Glomerular visceral epithelial cell (primary cell): ENCODE results near the gene ARL16.

ENCODE experiments used
- DNase-seq: peaks from one replicate; pipeline ENCODE4 v3.0.0-alpha.2; 2016; ENCODE audit errors: extremely low spot score

The ARL16 gene

DNA sequence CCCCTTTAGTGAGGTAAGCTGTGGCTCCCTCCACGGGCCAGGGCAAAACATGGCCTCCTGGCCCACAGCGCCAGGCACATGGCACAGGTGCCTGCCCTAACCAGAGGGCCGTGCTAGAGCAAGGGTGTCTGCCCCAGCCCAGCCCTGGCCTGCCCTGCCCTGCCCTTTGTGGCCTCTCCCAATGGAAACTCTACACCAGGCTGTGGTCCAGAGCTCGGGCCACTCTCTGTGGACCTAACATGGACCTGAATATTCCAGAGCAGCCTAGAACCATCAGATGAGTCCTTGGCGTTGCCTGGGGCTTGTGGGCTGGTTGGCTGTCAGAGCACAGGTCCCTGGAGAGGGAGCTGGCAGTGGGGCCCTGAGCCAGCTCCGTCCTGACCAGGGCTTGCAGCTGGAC lies 11.6 kb upstream of the ARL16 start:
- DNase-seq = no peak

DNA sequence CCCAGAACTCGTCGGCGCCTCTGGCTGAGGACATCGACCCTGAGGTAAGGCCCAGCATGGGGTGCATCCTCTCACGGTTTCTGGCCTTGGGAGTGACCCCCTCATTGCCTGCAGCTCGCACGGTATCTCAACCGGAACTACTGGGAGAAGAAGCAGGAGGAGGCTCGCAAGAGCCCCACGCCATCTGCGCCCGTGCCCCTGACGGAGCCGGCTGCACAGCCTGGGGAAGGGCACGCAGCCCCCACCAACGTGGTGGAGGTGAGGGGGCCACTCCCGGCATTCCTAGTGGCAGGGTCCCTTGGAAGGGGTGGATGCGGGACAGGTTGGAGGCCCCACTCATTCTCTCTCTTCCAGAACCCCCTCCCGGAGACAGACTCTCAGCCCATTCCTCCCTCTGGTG lies 11.2 kb upstream of the ARL16 start:
- DNase-seq = no peak

DNA sequence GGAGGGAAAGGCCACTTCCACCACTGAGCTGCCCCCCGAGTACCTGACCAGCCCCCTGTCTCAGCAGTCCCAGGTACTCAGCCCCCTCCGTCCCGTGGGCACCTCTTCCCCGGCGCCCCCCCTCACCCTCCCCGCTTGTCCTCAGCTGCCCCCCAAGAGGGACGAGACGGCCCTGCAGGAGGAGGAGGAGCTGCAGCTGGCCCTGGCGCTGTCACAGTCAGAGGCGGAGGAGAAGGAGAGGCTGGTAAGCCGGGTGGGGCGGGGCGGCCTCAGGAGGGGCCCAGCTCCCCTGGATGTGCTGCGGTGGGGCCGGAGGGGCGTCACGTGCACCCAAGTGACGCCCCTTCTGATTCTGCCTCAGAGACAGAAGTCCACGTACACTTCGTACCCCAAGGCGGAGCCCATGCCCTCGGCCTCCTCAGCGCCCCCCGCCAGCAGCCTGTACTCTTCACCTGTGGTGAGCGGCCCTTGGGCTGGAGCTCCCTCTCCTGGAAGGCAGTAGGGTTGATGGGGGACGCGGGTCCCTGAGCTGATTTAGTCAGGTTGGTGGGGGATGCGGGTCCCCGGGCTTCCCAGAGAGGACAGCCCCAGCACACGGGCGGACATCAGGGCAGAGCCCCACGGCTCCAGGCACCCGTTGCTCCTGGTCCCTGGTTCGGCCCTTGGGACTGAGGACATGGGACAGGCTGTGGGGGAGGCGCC lies 10.1 kb upstream of the ARL16 start:
- DNase-seq = no peak

DNA sequence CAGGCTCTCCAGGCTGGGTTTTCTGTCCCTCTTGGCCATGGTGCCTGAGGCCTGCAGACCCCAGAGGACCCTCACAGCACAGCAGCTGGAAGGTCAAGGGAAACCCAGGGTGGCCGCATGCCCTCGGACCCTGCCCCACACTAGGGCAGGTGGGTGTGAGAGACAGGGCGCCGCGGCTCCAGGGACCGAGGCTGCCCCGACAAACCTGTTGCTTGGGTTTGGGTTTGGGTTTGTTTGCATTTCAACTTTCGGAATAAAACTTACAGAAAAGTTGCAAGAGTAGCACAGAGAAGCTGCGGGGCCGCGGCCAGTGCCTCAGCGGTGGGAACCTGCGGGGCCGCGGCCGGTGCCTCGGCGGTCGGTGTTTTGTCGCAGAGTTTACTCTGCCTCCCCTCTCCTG lies 8.0 kb upstream of the ARL16 start:
- DNase-seq = no peak

DNA sequence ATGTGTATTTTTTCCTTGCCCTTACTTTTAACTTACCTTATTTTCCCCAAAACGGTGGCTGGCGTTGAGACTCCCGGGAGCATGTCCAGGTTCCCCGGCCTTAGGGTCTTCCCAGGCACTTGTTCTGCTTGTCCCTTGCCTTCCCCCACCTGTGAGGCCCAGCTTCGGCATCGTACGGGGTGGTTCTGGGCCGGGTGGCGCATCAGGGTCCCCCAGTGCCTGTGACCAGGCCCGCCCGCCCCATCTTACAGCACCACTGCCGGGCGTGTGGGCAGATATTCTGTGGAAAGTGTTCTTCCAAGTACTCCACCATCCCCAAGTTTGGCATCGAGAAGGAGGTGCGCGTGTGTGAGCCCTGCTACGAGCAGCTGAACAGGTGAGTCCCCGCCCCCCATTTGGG lies 7.6 kb upstream of the ARL16 start:
- DNase-seq = no peak

DNA sequence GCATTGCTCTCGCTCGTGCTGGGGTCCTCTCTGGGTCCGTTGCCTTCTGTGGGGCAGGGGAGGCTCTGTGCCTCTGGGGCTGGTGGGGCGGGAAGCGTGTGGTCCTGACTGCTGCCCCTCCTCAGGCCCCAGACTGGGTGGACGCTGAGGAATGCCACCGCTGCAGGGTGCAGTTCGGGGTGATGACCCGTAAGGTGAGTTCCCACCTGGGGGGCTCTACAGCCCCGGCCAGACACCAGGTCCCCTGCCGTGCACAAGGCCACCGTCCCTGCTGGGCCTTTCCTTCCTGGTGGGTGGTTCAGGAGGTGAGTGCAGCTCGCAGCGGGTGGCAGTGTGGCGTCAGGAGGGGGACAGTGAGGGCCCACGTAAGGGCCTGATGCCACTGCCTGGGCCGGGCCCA lies 7.0 kb upstream of the ARL16 start:
- DNase-seq = no peak

DNA sequence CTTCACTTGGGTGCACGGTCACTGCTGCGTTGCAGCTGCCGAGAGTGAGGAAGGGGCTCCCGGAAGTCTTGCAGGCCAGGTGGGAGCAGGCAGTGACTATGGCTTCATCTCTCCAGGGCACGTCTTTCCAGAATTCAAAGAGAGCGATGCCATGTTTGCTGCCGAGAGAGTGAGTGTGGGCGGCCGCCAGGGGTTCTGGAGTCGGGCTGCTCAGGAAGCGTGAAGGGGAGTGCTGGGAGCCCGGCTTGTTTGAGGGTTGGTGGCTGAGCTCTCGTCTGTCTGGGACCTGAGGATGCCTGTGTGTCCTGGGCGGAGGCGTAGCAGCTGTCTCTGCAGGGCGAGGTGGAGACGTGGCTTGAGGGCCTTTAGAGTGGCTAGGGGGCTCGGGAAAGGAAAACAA lies 6.5 kb upstream of the ARL16 start:
- DNase-seq = no peak

DNA sequence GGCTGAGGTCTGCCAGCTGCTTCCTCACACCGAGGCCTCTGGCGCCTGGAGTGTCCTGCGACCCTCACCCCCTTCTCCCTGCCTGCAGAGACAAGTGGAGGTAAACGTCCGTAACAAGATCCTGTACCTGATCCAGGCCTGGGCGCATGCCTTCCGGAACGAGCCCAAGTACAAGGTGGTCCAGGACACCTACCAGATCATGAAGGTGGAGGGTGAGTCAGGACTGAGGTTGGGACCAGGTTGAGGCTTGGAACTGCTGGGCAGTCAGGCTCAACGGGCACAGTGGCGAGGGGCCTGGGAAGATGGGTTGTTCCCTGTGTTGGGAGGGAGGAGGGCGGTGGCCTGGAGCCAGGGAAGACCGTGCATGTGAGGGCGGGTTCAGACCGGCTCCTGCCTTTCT lies 5.0 kb upstream of the ARL16 start:
- no peak for DNase-seq

DNA sequence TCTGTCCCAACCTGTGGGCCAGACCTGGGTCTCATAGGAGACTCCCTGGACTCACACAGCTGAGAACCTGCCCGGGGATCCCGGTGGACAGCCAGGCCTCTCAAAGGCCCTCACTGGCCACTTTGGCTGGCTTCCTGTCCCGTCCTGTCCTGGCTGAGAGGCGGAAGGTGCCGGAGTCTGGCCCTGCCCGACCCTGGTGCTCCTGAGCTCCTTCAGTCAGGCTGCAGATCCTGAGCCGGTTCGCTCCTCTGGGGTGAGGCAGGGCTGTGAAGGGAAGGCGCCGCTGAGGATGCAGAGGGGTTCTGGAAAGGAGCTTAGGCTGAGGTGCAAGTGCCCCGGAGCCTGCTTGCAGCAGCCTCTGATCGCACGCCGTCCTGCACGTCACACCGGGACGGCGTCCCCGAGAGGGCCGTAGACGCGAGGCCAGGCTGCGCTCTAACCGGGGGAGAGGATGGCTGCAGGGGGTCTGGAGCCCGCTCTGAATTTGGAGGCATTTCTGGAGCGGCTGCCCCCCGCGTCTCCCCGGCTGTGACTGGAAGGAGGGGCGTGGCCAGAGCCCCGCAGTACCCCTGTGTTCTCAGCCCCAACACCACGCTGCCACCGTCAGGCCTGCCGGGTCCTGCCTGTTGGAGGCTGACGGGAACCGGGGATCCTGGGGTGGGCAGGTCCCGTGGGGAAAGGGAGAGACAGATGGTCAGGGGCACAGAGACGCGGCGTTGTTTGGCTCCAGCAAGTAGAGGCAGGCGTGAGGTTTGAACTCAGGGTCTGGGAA lies 4.4 kb upstream of the ARL16 start:
- DNase-seq = no peak

DNA sequence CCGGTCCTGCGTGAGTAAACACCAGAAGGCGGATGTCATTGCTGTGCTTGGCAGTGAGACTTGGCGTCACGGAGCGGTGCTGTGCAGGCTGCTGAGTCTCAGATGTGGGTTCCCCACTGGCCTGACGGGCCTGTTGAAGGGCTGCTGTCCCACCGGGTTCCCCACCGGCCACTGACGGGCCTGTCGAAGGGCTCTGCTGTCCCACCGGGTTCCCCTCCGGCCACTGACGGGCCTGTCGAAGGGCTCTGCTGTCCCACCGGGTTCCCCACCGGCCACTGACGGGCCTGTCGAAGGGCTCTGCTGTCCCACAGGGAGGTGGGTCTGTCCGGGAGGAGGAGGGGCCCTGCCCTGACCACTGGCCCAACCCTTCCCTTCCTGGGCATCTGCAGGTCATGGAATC lies 3.0 kb upstream of the ARL16 start:
- no peak for DNase-seq

DNA sequence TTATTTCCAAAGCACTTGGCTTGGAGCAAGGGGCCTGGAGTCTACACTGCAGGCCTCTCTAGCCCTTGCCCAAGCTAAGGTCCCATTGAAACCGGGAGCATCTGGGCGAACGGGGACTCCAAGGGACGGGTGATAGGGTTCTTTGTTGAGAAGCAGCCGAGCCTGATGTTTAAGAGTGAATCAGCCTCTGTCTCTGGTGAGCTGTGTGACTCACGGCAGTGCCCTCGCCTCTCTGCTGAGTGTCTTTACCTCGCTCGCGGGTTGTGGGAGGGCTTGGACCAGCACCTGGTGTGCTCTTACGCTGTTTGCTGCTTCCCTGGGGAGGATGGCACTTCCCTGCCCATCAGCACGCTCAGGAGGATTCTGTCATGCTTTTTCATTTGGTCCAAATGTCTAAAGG lies 1.5 kb upstream of the ARL16 start:
- DNase-seq = peak; percentile 88

DNA sequence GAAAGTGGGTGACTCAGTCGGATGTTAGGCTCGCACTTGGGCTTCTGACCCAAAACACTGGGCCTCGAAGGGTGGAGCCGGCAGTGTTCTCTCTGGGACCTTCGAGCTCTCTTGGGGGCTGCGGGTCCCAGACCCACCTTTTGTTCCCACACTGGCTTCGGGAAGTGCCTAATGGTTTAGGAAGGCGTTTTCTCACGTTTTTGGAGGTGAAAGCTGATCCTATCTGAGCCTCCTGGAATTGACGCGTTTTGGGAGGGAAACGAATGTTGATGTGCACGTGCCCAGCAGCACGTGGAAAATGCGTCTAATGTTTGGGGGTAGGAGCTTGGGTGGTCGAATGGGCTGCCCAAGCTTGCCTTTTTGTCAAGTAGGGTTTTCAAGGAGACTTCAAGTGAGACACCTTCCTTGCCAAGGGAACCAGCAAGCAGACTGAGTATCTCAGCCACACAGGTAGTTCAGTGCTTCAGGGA lies 880 bp upstream of the ARL16 start:
- DNase-seq = peak; percentile 84

DNA sequence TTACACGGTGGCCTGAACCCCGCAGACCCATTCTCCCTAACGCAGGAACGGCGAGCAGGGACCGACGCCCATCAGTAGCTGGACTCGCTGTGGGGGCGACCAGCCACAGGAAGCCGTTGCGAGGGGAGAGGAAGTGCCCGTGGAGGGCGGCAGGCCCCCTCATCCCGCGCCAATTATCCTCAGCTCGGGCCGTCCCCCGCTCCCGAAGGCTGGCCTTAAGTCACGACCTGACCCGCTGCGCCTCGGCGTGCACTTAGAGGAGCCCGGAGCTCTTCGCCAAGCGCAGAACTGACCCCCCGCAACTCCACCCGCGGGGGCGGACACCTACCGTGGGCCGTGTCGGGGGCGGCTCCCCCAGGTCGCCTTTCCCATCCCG lies 401 bp downstream of the ARL16 start:
- DNase-seq = no peak

DNA sequence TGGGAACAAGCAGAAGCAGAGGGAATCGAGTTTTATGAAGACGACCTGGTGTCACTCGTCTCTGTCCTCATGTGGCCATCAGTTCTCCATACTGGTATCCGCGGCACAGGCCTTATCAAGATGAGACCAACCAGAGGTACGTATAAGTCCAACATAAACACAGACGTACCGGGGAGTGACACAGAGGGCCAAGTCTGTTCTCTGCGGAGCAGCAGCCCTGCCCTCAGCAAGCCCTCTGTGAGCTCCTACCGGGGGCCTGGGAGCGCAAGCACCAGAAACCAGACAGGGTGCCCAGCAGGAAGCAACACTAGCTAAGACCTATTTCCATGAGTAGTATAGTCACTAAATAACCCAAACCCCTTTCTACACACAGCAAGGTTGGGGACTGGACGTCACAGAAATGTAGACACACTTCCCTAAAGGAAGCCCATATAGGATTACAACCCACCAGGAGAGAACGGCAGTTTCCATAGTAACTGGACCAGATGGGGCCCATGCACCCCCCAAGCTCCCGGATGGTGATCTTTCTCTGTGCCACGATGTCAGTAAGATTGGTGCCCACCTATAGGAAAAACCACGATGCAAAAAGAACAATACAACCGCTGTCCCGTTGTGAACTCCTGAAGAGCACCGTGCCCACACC lies 911 bp downstream of the ARL16 start:
- no peak for DNase-seq

DNA sequence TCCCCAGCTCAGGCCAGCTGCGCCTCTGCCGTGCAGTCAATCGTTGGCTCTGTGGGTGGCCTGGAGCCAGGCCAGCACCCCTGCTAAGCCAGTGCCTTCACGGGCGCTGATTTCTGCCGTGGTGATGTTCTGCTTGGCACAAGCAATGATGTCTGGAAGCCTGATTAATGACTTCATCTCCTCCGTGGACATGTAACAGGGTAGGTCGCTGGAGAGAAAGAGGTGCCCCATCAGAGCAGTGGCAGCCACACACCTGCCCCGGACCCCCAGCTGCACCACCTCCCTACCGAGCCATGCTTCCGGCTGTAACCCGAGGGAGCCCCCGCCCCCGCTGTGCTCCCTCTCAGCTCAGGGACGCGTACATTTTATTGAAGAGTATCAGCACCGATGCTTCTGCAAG lies 1.9 kb downstream of the ARL16 start:
- DNase-seq = peak; percentile 98

DNA sequence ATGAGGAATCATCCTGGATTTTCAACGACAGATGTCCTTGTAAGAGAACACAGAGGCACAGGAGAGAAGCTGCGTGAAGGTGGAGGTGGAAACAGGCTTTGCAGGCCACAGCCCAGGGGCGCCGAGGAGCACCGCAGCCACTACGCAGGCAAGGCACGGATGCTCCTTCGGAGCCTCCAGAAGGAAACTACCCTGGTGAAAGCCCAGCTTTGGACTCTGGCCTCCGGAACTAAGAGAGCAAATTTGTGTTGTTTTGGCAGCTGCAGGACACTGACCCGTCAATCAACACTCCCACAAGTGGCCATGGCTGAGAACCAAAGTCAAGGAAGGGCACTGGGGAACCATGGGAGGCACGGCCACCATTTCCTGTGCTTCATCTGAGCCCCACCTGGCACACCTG lies 3.4 kb downstream of the ARL16 start:
- no peak for DNase-seq

DNA sequence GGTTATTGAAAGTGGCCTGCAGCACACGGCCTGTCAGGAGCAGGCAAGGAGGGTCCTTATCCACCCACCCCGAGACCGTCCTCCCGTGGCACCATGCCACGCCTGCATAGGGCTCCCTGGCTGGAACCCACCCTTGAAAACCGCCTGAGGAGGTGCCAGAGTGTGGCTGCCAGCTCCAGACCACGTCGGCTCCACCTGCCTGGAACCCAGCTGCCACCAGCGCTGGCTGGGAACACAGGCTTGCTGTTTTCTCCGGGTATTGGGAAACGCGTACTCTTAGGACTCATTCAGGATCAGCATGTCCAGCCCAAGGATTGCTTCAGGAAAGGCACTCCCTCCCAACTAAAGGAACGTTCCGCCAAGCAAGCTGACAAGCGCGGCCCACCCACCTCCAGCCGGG lies 6.7 kb downstream of the ARL16 start:
- DNase-seq = no peak

DNA sequence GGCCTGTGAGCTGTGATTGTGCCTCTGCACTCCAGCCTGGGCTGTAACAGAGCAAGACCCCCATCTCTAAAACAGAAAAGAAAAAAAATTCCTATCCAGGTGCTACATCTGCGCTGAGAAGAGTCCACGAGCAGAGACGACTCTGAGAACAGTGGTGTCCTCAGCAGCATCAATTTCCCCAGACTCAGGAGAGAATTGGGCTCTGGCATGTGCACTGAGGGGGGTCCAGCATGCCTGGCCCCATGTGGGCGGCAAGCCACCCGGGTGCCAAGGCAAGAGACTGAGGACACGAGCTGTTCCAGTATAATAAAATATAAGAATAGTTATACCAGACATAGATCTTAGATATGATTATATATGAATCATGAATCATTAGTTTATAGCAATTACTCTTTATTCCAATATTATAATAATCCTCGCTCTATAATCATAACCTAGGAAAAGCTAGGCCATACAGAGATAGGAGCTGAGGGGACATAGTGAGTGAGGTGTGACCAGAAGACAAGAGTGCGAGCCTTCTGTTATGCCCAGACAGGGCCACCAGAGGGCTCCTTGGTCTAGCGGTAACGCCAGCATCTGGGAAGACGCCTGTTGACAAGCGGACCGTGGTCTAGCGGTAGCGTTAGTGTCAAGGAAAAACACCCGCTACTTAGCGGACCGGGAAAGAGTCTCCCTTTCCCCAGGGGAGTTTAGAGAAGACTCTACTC lies 7.9 kb downstream of the ARL16 start:
- DNase-seq = peak; percentile 34

DNA sequence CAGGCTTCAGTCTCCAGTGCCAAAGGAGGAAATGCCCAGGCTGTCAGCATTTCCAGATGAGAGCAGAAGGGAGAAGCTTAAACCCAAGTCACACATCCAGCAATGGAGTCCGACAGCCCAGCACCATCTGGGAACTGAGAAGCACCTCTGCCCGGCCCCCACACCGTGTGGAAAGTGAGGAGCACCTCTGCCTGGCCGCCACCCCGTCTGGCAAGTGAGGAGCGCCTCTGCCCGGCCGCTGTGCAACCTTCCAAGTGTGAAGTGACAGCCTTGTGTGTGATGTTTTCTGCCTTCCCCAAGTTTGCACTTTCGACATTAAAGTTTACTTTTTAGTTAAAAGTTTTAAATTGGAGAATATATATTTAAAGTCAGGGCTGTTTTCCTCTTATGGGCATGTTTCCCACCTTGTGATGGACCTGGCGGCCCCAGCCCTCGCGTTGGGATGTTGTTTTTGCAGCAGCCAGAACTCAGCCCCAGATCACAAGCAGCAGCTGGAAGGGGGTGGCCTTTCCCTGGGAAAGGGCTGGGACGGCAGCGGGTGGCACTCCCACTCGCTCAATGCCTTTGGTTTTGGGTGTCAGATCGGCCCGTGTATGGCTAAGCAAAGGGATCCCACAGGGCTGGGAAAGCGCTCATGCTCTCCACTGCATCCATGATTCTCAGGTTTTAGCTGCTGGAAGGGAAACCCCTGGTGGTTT lies 9.9 kb downstream of the ARL16 start:
- no peak for DNase-seq

DNA sequence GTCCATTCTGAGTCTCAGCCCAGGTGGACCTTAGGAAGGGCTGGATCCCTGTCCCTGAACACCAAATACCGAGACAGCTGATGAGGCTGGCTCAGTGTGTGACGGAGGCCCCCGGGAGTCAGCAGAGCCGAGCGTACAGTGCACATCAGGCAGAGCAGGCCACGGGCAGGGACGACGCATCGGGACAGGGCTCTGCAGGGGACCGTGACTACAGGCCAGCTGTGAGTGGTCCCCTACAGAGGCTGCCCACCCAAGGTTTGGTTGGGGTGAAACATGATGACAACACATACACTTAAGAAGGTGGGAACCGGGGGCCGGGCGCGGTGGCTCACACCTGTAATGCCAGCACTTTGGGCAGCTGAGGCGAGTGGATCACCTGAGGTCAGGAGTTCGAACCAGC lies 10.6 kb downstream of the ARL16 start:
- DNase-seq = no peak

DNA sequence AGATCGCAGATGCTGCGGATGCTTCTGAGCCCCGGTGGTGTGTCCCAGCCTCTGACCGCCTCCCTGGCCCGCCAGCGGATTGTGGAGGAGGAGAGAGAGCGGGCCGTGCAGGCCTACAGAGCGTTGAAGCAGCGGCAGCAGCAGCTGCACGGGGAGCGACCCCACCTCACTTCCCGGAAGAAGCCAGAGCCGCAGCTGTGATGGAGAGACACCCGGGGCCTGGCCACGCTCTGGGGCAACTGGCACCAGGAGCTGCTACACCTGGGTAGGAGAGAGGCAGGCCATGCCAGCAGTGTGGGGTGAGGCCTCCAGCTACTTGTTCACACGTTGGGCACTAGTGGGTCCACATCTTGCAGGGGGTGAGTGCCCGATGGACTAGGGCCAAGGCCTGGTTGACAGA lies 11.1 kb downstream of the ARL16 start:
- DNase-seq = no peak

DNA sequence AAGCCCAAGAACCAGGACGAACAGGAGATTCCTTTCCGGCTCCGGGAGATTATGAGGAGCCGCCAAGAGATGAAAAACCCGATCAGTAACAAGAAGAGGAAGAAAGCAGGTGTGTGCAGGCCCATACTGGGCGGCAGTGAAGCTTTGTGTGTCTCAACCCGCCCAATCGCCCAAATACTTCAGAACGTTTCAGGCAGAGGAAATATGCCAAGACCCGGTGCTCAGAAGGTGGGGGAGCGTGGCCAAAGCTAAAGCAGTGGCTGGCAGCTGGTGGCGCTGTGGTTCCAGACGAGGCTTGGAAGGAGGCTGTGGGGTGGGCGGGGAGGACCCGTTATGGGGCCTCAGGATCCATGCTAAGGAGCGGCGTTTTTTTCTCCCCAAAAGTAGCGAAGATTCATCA lies 15.8 kb downstream of the ARL16 start:
- no peak for DNase-seq
